NCI-H2107 treated with DMSO at 0.1 percent for 48 hours (cell line): ENCODE measurements around the gene REELD1.

Source experiments
- DNase-seq: peaks from one replicate; lab custom pipeline; 2025; ENCODE audit not compliant: unreplicated experiment; lab: John Stamatoyannopoulos, UW

Gene REELD1

DNA sequence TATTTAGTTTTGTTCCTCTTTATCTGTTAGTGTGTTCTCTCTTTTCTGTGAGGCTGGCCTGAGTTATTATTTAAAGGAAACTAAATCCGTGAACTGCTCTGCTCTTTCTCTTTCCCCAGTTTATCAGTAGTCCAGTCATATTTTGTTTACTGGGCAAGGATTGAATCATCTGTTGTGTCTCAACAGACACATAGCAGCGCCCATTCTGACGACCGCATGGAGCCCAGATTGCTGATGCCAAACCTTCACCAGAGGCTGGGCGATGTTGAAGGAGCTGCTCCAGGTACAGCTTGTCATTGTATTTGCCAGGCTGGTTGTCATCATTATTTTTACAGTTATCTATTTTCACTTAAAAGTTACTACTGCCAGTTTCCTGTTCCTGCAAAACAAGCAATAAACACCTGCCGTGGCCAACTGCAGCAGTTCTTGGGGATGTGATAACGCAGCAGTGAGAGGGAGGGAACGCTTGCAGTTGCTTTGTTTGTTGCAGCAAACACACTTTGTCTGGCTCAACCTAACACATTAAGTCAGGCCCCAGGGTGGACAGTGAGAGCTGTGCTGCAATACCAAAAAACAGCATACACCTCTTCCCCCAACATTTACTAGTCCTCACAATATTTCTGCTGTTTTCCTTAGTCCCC lies 10.1 kb downstream of the REELD1 start:
- no peak for DNase-seq

DNA sequence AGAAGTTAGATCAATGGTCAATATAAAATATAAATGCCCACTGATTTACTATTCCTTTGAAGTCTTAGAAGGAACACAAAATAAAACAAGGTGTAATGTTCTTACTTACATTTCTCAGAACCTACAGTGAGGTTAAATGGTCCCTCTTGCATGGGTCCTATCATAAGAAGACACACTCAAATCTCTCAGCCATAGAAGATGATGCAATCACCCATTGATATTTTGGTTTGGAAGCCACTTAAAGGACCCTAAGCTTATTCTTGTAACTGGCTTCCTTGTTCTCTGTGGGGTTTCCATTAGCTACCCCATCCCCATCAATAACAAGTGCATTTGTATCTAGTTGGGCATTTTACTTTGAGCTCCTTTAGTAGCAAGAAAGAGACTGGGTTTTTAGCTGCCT lies 15.1 kb downstream of the REELD1 start:
- no peak for DNase-seq

DNA sequence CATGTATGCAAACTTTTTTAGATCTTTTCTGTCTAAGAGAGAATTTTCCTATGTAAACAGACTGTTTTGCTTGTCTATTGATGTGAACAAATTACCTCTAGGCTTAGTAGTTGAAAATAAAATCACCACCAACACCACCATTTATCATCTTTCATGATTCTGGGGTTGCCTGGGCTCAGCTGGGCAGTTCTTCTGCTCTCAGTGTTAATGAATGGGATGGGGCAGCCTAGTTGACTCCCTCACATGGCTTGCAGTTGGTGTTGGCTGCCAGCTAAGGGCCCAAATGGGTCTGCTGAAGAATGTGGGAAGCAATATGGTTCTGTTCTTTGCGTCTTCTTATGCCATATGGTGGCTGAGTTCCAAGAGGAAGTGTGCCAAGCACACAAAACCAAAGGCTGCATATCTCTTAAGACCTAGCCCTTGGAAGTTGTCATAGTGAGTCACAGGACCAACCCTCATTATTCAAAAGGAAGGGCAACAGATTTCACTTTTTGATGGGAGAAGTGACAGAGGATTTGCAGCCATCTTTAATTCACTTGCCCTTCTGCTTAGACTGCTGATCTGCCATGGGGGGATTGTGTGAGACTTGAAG lies 17.9 kb downstream of the REELD1 start:
- DNase-seq = no peak

DNA sequence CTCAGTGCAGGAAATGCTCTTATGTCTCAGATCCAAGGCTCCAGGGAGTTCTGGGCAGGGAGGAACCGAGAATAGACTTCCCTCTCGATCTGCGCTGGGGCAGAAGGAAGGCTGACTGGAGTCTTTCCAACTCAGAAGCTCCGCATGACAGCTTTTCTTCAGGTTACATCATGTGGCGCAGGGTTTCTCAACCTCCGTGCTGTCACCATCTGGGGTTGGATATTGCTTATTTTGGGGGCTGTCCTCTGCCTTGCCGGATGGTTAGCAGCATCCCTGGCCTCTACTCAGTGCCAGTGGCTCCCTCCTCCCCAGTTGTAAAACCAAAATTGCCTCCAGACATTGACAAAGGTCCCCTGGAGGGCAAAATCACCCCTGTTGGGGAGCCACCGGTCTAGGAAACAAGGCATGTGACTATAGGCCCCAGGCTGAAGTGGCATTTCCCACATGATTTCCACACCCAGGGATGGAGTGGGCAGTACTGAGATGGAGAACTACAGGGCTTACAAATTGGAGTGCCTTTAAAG lies 21.4 kb downstream of the REELD1 start:
- no peak for DNase-seq

DNA sequence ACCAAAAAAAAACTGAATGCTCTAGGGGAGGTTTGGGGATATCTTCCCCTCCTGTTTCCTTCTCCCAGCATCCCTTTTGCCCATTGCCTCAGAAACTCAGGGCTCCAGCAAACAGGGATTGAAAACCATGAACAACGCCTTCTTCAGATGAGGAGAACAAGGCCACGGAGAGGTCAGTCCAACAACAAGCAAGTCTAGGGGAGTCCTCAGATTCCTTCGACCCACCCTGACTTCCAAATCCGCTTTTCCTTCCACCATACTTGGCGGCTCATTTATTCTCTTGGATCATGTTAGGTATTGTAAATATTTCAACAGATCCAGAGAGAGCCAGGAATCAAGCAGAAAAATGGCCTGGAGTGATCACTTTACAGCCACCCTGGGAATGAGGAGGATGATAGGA lies 21.9 kb downstream of the REELD1 start:
- DNase-seq = no peak

DNA sequence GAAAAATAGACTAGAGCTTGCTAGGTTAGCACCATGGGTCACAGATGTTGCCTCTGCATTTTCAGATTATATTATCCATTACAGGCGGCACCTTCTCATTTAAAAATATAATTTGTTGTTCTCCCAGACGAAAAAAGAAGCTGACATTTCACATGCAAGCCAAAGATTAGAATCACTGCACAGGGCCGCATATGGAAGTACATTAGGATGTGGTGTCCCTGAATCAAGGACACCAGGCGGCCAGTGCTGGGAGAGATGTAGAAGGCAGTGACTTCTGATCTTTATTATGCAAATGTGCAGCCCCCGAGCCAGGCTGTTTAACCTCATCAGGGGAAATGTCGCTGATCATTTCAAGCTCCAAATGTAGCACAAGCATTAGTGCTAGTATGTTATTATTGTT lies 22.8 kb downstream of the REELD1 start:
- no peak for DNase-seq

DNA sequence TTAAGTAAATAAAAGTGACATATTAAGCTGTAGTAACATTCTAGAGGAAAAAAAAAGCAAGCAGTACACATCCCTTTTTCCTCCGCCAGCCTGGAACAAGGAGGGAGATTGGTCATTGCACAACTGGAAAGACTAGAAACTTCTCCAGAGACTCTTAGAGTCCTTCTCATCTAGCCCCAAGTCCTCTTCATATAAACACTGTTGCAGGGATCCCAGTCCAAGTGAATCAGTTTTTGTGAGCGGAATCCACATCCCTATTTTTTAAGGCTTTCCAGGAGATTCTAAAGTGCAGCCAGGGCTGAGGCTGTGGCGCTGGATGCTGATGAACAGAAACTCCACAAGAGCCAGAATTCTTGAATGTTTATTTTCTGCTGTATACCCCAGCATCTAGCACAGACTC lies 23.8 kb downstream of the REELD1 start:
- no peak for DNase-seq

DNA sequence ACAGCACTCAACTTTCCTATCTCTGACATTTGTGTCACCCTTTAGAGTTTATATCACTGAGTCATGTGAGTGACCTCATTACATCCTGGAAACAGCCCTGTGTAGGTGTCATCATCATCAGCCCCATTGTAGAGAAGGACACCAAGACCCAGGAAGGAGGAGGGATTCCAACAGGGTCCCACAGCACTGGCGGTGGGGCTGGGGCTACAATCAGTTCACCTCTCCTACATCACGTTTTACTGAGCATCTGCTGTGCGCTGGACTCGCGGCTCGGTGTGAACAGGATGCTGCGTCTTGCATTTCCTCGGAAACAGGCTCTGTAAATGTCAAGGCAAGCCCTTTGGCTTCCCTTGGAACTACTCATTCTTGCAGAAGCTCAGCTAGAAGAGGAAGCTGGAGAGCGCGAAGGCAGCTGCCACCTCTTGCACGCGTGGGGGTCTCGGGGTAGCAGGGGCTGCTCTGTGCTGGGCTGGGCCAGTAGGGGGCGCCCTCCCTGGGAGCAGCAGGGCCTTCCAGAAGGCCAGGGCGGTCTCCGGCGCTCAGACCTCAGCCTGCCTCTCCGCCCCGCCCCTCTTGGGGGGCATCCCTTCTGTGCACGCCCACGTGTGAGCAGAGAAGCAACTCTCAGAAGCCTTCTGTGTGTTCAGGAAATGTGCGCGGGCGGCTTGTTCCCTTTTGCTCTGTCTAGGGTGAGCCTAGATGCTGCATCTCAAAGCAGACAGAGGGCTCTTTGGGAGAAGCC lies 29.0 kb downstream of the REELD1 start:
- DNase-seq = no peak

DNA sequence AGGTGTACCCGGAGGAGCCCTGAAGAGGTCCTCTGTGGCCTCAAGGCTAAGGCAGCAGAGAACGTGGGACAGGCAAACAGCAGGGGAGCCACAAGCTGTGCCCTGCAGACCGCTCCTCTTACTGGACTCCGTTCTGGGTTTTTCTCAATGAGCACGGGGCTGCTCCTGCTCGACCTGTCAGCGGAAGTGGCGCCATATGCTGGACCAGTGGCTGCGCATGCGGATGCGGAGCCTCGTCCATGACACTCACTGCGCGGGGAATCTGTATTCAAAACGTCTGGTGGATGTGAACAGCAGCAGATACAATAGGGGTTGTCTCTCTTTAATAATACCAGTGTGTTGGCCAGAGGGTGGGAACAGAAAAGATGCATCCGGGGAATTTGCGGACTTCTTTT lies 29.5 kb downstream of the REELD1 start:
- no peak for DNase-seq

DNA sequence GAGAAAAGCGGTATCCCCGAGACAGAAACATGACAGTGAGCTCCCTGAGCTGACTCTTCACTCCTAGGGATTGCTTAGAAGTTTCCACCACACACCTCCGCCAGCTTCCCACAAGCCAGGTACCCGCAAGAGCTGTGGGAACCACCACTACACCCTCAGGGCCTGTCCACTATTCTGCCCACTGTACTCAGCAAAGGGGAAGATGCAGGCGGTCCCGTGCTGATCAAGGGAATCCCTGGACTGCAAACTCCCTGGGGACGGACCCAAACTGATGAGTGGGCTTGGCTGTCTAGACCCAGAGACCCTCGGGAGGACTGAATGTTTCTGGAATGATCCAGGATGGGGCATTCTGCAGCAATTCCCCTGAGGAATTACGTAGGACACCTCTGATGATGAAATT lies 30.2 kb downstream of the REELD1 start:
- no peak for DNase-seq

DNA sequence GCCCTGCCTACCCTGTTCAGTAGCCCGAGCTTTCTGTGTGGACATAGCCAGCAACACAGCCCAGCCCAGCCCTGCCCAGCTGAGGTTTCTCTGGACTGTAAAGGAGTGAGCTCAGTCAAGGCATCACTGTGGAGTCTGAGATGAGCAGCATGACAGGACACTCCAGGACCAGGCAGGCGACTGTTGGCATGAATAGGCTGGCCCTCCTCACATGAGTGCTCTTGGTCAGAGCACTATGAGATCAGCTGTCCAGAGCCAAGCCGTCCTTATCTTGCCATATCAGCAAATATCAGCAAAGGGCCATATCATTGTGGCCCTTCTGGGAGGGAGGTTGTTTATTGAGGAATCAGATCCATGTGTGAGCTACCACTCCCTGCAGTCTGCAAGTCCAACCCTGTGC lies 30.9 kb downstream of the REELD1 start:
- DNase-seq = no peak

DNA sequence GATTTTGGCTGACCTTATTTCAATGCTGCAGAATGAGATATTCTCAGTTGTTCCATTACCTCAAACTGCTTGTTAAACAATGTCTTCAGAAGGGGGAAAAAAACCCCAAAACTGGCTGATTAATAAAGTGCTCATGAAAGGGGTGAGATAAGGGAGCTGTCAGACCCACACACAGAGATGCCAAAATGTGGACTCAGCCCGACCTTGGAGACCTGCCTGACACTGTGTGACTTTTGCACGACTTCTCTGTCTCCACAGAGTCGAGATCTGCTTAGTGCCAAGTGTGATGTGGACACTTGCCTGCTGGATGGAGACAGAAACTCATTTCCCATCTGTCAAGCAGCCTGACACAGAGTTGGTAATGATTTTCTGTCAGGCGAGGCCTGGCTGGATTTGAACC lies 31.5 kb downstream of the REELD1 start:
- DNase-seq = no peak

DNA sequence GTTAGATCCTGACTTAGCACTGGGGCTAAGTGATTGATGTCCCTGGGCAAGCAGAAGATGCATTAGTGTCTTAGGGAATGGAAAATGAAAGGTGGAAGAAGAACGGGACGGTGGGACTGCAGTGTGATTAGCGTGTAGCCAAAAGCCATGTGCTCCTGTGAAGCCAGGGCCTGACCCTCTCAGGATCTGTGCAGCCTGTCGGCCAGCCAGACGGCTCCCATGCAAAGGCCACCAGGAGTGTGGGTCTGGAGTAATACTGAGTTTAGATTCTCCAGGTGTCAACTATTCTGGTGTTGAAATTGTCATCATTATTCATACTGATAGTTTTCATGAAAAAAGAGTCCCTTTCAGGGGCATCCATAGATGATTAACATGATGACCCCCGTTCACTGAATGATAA lies 32.0 kb downstream of the REELD1 start:
- DNase-seq = no peak

DNA sequence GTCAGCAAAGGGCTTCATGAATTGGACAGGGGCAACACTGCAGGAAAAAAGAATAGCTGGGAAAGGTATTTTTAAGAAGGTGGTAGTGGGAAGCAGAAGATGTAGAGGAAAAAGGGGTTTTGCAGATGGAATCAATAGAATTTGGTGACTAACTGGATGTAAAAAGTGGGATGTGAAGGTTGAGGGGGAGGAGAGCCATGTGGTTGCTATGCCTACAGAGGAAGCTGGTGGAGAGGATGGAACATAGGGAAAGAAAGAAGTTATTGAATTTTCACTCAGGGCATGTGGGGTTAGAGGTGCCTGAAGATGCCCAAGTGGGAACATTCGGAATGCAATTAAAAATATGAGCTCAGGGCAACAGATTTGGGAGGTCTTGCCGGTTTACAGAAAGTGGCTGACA lies 33.0 kb downstream of the REELD1 start:
- no peak for DNase-seq

DNA sequence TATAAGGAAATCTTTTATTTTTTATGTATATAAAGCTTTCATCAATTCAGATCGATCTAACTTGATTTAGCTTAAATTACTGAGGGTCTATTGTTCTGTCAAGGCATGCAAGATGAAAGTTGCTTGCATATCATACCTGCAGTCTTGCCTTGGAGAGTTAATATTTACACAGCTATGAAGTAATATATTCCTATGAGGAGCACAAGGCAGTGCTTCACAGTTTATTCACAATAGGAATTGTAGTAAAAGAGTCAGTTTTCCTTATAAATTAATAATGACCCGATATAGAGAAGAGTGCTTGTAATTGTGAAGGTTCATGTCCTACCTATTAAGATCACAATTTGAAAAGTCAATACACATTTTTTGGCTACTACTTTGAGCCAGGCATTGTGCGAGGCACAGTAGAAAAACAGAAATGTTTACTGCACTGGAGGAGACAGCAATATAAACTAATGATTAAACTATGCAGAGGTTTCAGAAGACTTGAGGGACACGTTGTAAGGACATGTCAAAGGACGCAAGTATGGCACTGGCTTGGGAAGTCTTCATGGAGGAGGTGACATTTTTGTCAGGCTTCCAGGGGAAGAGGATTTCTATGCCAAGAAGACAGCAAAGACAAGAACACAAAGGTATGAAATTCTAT lies 38.8 kb downstream of the REELD1 start:
- no peak for DNase-seq

DNA sequence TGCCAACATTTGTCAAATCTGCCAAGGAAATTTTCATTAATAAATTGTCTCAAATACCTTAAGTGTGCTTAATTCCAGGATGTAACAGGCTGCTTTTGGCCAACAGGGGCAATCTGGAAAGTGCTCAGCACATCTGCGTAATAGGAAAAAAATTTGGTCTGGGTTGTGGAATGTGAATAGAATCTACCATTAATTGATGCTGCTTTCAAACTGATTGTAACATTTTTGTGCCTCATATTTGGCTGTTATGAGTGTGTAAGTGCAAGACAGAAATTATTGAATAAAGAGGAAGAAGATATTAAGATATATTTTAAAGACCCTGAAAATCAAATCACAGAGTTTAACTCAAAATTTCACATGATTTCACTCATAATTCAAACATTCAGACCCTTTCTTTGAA lies 41.1 kb downstream of the REELD1 start:
- DNase-seq = no peak

DNA sequence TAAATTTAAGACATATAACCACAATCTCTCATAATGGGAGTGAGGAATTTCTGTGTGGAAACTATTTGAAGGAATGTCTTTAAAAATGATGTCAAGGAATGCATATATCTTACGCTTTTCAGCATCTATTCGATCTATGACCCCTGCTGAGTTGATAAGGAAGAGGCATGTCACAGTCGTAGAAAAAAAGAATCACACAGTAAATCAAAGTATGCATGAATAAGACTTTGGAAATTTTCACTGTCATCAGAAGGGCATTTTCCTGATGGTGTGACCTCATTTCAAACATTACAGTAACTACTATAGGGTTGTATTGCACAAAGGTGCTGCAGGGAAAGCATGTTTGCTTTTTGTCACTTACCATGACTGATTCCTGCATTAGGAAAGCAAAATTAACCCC lies 41.5 kb downstream of the REELD1 start:
- DNase-seq = no peak

DNA sequence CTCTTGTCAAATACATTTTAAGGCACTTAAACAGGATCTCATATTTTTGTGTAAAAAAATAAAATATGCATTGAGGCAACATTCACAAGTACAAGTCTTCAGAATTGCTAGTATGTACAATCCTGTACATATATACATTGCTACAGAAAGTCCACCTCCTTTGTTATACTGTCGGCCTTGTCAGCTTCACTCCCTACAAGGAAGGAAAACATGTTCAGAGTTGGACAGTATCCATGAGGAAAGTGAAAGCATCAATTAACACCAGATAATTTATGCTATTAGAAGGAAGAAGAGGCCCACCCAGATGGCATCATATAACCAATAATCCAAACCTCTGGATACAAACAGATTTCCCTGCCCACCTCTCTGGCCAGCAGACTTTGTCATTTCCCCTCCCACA lies 42.0 kb downstream of the REELD1 start:
- no peak for DNase-seq

DNA sequence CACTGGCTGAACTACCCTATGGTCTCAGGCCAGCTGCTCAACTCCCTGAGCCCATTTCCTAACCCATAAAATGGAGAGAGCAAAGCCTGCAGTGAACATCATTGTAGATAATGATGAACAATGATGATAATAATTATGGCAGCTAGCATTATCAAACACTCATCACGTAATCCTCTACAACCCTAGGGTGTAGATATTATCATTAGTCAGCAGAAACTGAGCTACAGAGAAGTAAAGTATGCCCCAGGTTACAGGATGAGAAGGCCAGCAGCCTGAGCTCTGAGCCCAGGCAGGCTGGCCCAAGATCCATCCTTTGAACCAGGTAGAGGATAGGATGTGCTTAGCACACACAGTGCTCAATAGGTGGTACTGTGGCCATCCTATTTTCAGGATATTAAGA lies 43.2 kb downstream of the REELD1 start:
- DNase-seq = no peak

DNA sequence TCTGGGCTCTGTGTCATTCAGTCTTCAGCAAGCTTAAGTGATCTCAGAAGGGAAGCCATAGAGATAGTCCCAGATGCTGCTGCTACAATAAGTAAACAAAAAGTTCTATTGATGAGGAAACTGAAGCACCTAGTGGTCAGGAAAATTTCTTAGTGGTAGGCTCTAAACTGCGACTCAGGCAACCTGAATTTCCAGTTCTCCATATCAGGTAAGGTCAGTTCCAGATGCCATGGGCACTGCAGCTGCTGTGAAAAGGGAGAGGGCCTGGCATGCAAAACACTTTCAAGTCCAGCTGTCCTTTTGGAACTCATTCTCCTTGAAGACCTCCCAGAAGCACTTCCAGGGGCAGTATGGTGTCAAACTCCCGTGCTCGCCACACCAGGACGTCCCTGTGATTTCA lies 46.2 kb downstream of the REELD1 start:
- DNase-seq = no peak

DNA sequence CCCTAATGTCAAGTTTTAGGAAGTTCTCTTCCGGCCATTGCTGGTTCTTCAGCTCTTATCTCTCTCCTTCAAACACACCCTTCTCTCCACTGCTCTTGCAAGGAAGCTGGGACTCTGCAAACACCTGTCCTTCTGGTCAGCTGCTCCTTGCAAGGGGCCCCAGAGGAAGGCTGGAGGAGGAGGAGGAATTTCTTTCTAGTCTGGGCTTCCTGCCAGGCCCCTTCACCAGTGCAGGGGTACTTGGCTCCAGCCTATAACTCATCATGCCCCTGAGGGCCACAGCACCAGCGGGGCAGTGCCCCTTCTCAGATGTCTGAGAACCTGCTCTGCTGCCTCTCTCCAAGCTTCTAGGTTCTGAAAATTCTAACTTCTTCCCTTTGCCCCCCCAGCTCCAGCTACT lies 46.7 kb downstream of the REELD1 start:
- no peak for DNase-seq

DNA sequence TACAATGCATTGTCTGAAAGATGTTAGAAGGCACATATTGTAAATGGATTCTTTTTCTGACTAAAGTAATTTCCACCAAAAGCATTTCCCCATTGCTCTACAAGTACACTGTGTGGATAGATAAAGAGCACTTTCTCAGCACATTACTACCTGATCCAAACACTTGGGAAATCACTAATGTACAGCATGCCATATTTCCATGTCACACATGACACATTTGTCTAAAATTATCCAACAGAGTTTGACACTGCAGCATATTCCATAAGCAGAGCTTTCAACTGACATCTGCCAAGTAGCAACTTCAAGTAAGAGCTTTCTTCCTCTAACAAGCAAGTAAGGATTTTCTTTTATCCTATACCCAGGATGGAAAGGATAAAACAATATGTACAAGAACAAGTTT lies 49.5 kb downstream of the REELD1 start:
- no peak for DNase-seq
